SK-N-MC (cell line): Measurements from ENCODE around the gene EEF1AKMT3.

Experiments used
- EZH2 ChIP-seq: fragments of 200-600 bp; sonication (generic); IDR thresholded peaks from one replicate; pipeline ENCODE4 v1.6.1; 2017; ENCODE audit warnings: antibody characterized with exemption
- FOXP2 ChIP-seq: optimal IDR thresholded peaks from 2 replicates; pipeline ENCODE3; 2011; ENCODE audit warnings: mild to moderate bottlenecking, moderate library complexity; ENCODE audit not compliant: insufficient read depth; ENCODE audit errors: extremely low read length, control extremely low read depth
- POLR2AphosphoS5 ChIP-seq: IDR thresholded peaks from 2 replicates; pipeline ENCODE4 v1.6.1; 2012; ENCODE audit warnings: mild to moderate bottlenecking, low read depth, low read length, borderline replicate concordance

GRCh38 chr12:57816855-57817151, 44.4 kb downstream of the EEF1AKMT3 start:
- no peak for TF ChIP-seq EZH2
- TF ChIP-seq POLR2AphosphoS5 = no peak
- TF ChIP-seq FOXP2 = no peak
